Measurements from ENCODE around the gene ANXA2R.

Gene ANXA2R

DNA sequence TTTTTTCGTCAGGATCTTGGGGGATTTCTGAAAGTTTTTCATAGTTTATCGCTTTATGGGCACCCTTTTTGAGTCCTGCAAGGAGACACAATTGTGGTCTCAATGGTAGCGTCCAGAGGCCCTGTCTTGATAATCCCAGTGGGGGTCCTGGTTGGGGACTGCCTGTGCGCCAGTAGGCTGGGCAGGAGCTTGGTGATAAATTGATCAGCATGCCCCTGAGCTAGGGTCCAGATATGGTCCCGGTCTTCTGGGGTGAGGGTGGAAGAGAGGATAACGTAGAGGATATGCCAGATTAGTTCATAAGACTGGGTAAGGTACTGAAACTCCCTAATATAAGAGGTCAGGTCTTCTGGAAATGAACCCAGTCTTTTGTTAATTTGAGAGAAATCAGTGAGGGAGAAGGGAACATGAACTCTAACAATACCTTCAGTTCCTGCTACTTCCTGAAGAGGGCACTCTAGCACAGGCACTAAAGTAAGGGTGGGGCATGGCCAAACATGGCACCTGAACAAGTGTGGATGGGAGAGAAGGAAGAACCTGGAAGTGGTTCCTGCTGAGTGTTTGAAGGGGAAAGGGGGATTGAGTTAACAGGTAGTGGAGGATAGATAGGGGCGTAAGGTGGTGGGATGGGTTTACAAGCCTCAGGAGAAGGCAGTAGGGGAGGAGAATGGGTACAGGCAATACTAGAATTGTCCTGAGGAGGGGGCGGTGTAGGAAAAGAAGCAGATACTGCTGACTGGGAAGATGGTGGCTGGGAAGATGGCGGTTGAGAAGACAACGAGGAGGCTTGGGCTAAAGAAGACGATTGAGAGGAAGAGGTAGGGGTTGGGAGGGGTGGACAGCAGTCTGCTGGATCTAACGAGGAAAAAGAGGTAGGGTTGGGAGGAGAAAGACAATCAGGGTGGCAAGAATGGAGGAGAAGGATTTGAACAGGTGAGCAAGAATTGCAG, 33.8 kb upstream of the ANXA2R start (continued):
- TF ChIP-seq KLF7 (tag by site-specific recombination; IDR thresholded peaks at IDR 0.05; ENCODE audit: borderline replicate concordance), result peak; percentile 73; the same call in 1 of the 2 replicates
- TF ChIP-seq, protein P1, sequence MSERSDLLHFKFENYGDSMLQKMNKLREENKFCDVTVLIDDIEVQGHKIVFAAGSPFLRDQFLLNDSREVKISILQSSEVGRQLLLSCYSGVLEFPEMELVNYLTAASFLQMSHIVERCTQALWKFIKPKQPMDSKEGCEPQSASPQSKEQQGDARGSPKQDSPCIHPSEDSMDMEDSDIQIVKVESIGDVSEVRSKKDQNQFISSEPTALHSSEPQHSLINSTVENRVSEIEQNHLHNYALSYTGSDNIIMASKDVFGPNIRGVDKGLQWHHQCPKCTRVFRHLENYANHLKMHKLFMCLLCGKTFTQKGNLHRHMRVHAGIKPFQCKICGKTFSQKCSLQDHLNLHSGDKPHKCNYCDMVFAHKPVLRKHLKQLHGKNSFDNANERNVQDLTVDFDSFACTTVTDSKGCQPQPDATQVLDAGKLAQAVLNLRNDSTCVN (tag by site-specific recombination; optimal IDR thresholded peaks at IDR 0.05), result no peak
- TF ChIP-seq, protein P2, sequence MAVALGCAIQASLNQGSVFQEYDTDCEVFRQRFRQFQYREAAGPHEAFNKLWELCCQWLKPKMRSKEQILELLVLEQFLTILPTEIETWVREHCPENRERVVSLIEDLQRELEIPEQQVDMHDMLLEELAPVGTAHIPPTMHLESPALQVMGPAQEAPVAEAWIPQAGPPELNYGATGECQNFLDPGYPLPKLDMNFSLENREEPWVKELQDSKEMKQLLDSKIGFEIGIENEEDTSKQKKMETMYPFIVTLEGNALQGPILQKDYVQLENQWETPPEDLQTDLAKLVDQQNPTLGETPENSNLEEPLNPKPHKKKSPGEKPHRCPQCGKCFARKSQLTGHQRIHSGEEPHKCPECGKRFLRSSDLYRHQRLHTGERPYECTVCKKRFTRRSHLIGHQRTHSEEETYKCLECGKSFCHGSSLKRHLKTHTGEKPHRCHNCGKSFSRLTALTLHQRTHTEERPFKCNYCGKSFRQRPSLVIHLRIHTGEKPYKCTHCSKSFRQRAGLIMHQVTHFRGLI (tag by site-specific recombination; IDR thresholded peaks at IDR 0.05), result no peak
- TF ChIP-seq, protein P3, sequence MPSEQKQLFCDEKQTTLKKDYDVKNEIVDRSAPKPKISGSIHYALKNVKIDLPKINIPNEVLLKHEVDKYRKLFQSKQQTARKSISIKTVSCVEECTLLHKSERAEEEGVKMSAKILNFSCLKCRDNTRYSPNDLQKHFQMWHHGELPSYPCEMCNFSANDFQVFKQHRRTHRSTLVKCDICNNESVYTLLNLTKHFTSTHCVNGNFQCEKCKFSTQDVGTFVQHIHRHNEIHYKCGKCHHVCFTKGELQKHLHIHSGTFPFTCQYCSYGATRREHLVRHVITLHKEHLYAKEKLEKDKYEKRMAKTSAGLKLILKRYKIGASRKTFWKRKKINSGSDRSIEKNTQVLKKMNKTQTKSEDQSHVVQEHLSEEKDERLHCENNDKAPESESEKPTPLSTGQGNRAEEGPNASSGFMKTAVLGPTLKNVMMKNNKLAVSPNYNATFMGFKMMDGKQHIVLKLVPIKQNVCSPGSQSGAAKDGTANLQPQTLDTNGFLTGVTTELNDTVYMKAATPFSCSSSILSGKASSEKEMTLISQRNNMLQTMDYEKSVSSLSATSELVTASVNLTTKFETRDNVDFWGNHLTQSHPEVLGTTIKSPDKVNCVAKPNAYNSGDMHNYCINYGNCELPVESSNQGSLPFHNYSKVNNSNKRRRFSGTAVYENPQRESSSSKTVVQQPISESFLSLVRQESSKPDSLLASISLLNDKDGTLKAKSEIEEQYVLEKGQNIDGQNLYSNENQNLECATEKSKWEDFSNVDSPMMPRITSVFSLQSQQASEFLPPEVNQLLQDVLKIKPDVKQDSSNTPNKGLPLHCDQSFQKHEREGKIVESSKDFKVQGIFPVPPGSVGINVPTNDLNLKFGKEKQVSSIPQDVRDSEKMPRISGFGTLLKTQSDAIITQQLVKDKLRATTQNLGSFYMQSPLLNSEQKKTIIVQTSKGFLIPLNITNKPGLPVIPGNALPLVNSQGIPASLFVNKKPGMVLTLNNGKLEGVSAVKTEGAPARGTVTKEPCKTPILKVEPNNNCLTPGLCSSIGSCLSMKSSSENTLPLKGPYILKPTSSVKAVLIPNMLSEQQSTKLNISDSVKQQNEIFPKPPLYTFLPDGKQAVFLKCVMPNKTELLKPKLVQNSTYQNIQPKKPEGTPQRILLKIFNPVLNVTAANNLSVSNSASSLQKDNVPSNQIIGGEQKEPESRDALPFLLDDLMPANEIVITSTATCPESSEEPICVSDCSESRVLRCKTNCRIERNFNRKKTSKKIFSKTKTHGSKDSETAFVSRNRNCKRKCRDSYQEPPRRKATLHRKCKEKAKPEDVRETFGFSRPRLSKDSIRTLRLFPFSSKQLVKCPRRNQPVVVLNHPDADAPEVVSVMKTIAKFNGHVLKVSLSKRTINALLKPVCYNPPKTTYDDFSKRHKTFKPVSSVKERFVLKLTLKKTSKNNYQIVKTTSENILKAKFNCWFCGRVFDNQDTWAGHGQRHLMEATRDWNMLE (tag by site-specific recombination; conservative IDR thresholded peaks at IDR 0.05; ENCODE audit: low read depth), result no peak
- TF ChIP-seq, protein P4, sequence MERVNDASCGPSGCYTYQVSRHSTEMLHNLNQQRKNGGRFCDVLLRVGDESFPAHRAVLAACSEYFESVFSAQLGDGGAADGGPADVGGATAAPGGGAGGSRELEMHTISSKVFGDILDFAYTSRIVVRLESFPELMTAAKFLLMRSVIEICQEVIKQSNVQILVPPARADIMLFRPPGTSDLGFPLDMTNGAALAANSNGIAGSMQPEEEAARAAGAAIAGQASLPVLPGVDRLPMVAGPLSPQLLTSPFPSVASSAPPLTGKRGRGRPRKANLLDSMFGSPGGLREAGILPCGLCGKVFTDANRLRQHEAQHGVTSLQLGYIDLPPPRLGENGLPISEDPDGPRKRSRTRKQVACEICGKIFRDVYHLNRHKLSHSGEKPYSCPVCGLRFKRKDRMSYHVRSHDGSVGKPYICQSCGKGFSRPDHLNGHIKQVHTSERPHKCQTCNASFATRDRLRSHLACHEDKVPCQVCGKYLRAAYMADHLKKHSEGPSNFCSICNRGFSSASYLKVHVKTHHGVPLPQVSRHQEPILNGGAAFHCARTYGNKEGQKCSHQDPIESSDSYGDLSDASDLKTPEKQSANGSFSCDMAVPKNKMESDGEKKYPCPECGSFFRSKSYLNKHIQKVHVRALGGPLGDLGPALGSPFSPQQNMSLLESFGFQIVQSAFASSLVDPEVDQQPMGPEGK (tag by site-specific recombination; IDR thresholded peaks at IDR 0.05), result 0 out of 2 replicates have a peak, but pooled peaks have one; percentile 37
- no peak for TF ChIP-seq ZNF239 (tag by site-specific recombination; IDR thresholded peaks at IDR 0.05)
- TF ChIP-seq ZNF654 (tag by site-specific recombination; IDR thresholded peaks at IDR 0.05; ENCODE audit: low read depth), result peak; percentile 79
- no peak for TF ChIP-seq ZNF202 (tag by site-specific recombination; IDR thresholded peaks at IDR 0.05; ENCODE audit: borderline replicate concordance)
- TF ChIP-seq ZEB2 (tag by site-specific recombination; IDR thresholded peaks at IDR 0.05), result no peak
- TF ChIP-seq ZNF621 (tag by site-specific recombination; IDR thresholded peaks at IDR 0.05), result no peak
- TF ChIP-seq ZBTB6 (tag by site-specific recombination; IDR thresholded peaks at IDR 0.05), result no peak
- TF ChIP-seq ZNF670 (tag by site-specific recombination; IDR thresholded peaks at IDR 0.05; ENCODE audit: low read depth), result no peak
- TF ChIP-seq MZF1 (tag by site-specific recombination; IDR thresholded peaks at IDR 0.05; ENCODE audit: borderline replicate concordance), result no peak
- TF ChIP-seq ZFP69B (tag by site-specific recombination; IDR thresholded peaks at IDR 0.05), result no peak
- TF ChIP-seq RBAK (tag by site-specific recombination; IDR thresholded peaks at IDR 0.05), result no peak
- TF ChIP-seq ZNF701 (tag by site-specific recombination; IDR thresholded peaks at IDR 0.05), result no peak
- TF ChIP-seq ZNF23 (tag by site-specific recombination; IDR thresholded peaks at IDR 0.05; ENCODE audit: borderline replicate concordance), result no peak
- TF ChIP-seq ZNF416 (tag by site-specific recombination; IDR thresholded peaks at IDR 0.05), result no peak
- no peak for TF ChIP-seq ZNF514 (tag by site-specific recombination; IDR thresholded peaks at IDR 0.05)
- no peak for TF ChIP-seq ZXDB (tag by site-specific recombination; IDR thresholded peaks at IDR 0.05)
- TF ChIP-seq ZBTB1 (tag by site-specific recombination; IDR thresholded peaks at IDR 0.05), result no peak
- TF ChIP-seq BCL11B (tag by site-specific recombination; IDR thresholded peaks at IDR 0.05; ENCODE audit: low read depth), result no peak
- TF ChIP-seq REST (tag by site-specific recombination; IDR thresholded peaks at IDR 0.05), result 0 out of 2 replicates have a peak, but pooled peaks have one; percentile 25
- TF ChIP-seq ZNF155 (tag by site-specific recombination; IDR thresholded peaks at IDR 0.05), result 0 out of 2 replicates have a peak, but pooled peaks have one; percentile 32

Measured in HEK293 (cell line).